Gastroesophageal sphincter (tissue), 3 donors: ENCODE measurements around the gene POLR2M.

Experiments used
- EP300 ChIP-seq: sonication (generic); formaldehyde crosslinking; IDR thresholded peaks from one replicate; pipeline ENCODE4 v1.6.1; 2017; ENCODE audit warnings: antibody characterized with exemption, mild to moderate bottlenecking
- POLR2AphosphoS5 ChIP-seq: sonication (generic); formaldehyde crosslinking; IDR thresholded peaks from one replicate; pipeline ENCODE4 v1.6.1; 2017; ENCODE audit warnings: antibody characterized with exemption
- TF ChIP-seq, protein P1 (sequence below), 4 experiments: fragments of 200-600 bp in 2 of 4; fragments of 450-650 bp in 2 of 4; sonication (generic) in 1 of 4; IDR thresholded peaks; one replicate each; pipeline ENCODE4 v1.5.1; 2017 to 2019; ENCODE audit warnings: antibody characterized with exemption in 4 of 4, mild to moderate bottlenecking in 2 of 4, moderate library complexity in 2 of 4

DNA sequence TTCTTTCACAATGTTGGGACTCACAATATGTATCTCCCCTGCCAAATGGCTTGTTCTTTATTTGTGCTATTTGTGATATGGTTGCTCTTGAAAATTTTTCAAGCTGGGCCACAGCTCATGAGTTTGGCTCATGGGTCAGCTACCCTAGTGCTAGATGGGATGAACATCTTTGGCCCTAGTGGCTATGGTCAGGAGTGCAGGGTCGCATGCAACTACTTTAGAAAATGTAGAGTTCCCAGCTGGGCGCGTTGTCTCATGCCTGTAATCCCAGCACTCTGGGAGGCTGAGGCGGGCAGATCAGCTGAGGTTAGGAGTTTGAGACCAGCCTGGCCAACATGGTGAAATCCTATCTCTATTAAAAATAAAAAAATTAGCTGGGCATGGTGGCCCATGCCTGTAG is 55.8 kb downstream of the POLR2M start:
- TF ChIP-seq, protein P1, sequence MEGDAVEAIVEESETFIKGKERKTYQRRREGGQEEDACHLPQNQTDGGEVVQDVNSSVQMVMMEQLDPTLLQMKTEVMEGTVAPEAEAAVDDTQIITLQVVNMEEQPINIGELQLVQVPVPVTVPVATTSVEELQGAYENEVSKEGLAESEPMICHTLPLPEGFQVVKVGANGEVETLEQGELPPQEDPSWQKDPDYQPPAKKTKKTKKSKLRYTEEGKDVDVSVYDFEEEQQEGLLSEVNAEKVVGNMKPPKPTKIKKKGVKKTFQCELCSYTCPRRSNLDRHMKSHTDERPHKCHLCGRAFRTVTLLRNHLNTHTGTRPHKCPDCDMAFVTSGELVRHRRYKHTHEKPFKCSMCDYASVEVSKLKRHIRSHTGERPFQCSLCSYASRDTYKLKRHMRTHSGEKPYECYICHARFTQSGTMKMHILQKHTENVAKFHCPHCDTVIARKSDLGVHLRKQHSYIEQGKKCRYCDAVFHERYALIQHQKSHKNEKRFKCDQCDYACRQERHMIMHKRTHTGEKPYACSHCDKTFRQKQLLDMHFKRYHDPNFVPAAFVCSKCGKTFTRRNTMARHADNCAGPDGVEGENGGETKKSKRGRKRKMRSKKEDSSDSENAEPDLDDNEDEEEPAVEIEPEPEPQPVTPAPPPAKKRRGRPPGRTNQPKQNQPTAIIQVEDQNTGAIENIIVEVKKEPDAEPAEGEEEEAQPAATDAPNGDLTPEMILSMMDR (IDR thresholded peaks at IDR 0.05) = no peak
- TF ChIP-seq EP300 = no peak
- no peak for TF ChIP-seq POLR2AphosphoS5
